WTC11 (cell line): ENCODE results near the gene CCDC9. TPM values are rescaled to one million over a fixed set of nuclear protein-coding genes. Genes with fewer than 3 reads are reported as not detected.

Source experiments
- ATAC-seq: fragments of 200-7000 bp; cut with Tn5 transposase; 2 replicates; pipeline ENCODE4 v1.10.0; 2021; ENCODE audit warnings: mild to moderate bottlenecking, moderate library complexity
- CTCF ChIA-PET: fragments of 300-600 bp; sonication (Branson Sonifier 250); formaldehyde crosslinking; loops from one replicate; lab custom pipeline; 2021; ENCODE audit warnings: antibody characterized with exemption; lab: Charles Lee
- POLR2A ChIA-PET: fragments of 350-600 bp; sonication (Branson Sonifier 250); formaldehyde crosslinking; loops from one replicate; lab custom pipeline; 2021; ENCODE audit warnings: antibody characterized with exemption; lab: Charles Lee
- DNase-seq: peaks from one replicate; pipeline ENCODE4 v3.0.0; 2021; ENCODE audit warnings: low spot score
- H3K27ac Mint-ChIP-seq: 2 replicates; pipeline ENCODE4 v1.8.0; 2021; ENCODE audit warnings: mixed read lengths
- H3K27me3 Mint-ChIP-seq: 2 replicates; pipeline ENCODE4 v1.8.0; 2021; ENCODE audit warnings: low read depth, mild to moderate bottlenecking, moderate library complexity, mixed read lengths
- H3K36me3 Mint-ChIP-seq: 2 replicates; pipeline ENCODE4 v1.8.0; 2021; ENCODE audit warnings: mixed read lengths
- H3K4me1 Mint-ChIP-seq: 2 replicates; pipeline ENCODE4 v1.8.0; 2022; ENCODE audit warnings: mixed read lengths
- H3K4me3 Mint-ChIP-seq: 2 replicates; pipeline ENCODE4 v1.8.0; 2021; ENCODE audit warnings: mild to moderate bottlenecking, moderate library complexity, mixed read lengths
- H3K9me3 Mint-ChIP-seq: 2 replicates; pipeline ENCODE4 v1.8.0; 2021; ENCODE audit warnings: mixed read lengths
- ATF3 ChIP-seq: sonication (generic); formaldehyde crosslinking; conservative IDR thresholded peaks from 2 replicates; pipeline ENCODE4 v1.8.1; 2022; ENCODE audit warnings: mild to moderate bottlenecking, missing genetic modification reagents
- CDX4 ChIP-seq: fragments of 250-450 bp; sonication (Bioruptor Pico); IDR thresholded peaks from 2 replicates; pipeline ENCODE4 v1.9.0; 2021; ENCODE audit warnings: moderate library complexity, mild to moderate bottlenecking, inconsistent platforms, borderline replicate concordance
- FOXP4 ChIP-seq: sonication (generic); formaldehyde crosslinking; IDR thresholded peaks from 2 replicates; pipeline ENCODE4 v1.8.0; 2022; ENCODE audit warnings: mild to moderate bottlenecking, missing genetic modification reagents
- GABPB1 ChIP-seq: sonication (generic); formaldehyde crosslinking; IDR thresholded peaks from 2 replicates; pipeline ENCODE4 v1.8.1; 2023; ENCODE audit warnings: mild to moderate bottlenecking, missing genetic modification reagents
- IRF1 ChIP-seq: sonication (generic); formaldehyde crosslinking; IDR thresholded peaks from 2 replicates; pipeline ENCODE4 v1.8.0; 2023; ENCODE audit warnings: missing genetic modification reagents
- MYBL2 ChIP-seq: sonication (generic); formaldehyde crosslinking; IDR thresholded peaks from 2 replicates; pipeline ENCODE4 v1.8.1; 2023; ENCODE audit warnings: mild to moderate bottlenecking, moderate library complexity, missing genetic modification reagents
- NFE2L1 ChIP-seq: sonication (generic); formaldehyde crosslinking; IDR thresholded peaks from 2 replicates; pipeline ENCODE4 v1.8.1; 2023; ENCODE audit warnings: missing genetic modification reagents
- PRDM15 ChIP-seq: sonication (generic); formaldehyde crosslinking; IDR thresholded peaks from 2 replicates; pipeline ENCODE4 v1.8.0; 2022; ENCODE audit warnings: missing genetic modification reagents
- PREB ChIP-seq: sonication (generic); formaldehyde crosslinking; IDR thresholded peaks from 2 replicates; pipeline ENCODE4 v1.8.1; 2022; ENCODE audit warnings: mild to moderate bottlenecking, missing genetic modification reagents, moderate library complexity, borderline replicate concordance
- RORB ChIP-seq: fragments of 250-450 bp; sonication (Bioruptor Pico); IDR thresholded peaks from 2 replicates; pipeline ENCODE4 v1.9.0; 2021; ENCODE audit warnings: mild to moderate bottlenecking
- SOX15 ChIP-seq: fragments of 250-450 bp; sonication (Bioruptor Pico); IDR thresholded peaks from 2 replicates; pipeline ENCODE4 v1.9.0; 2021; ENCODE audit warnings: mild to moderate bottlenecking
- SP1 ChIP-seq: sonication (generic); formaldehyde crosslinking; conservative IDR thresholded peaks from 2 replicates; pipeline ENCODE4 v1.8.1; 2022; ENCODE audit warnings: missing genetic modification reagents
- USF1 ChIP-seq: sonication (generic); formaldehyde crosslinking; IDR thresholded peaks from 2 replicates; pipeline ENCODE4 v1.8.0; 2022; ENCODE audit warnings: mild to moderate bottlenecking, missing genetic modification reagents
- ZNF121 ChIP-seq: sonication (generic); formaldehyde crosslinking; IDR thresholded peaks from 2 replicates; pipeline ENCODE4 v1.8.0; 2023; ENCODE audit warnings: missing genetic modification reagents
- ZNF138 ChIP-seq: sonication (generic); formaldehyde crosslinking; conservative IDR thresholded peaks from 2 replicates; pipeline ENCODE4 v1.8.1; 2022; ENCODE audit warnings: mild to moderate bottlenecking, moderate library complexity, missing genetic modification reagents
- ZNF317 ChIP-seq: sonication (generic); formaldehyde crosslinking; IDR thresholded peaks from 2 replicates; pipeline ENCODE4 v1.8.1; 2023; ENCODE audit warnings: low read depth, mild to moderate bottlenecking, moderate library complexity, missing genetic modification reagents, borderline replicate concordance
- ZNF416 ChIP-seq: fragments of 250-450 bp; sonication (Bioruptor Pico); IDR thresholded peaks from 2 replicates; pipeline ENCODE4 v1.9.0; 2021; ENCODE audit warnings: mild to moderate bottlenecking, inconsistent platforms
- ZNF423 ChIP-seq: fragments of 250-450 bp; sonication (Bioruptor Pico); IDR thresholded peaks from 2 replicates; pipeline ENCODE4 v2.1.2; 2022; ENCODE audit warnings: mild to moderate bottlenecking, moderate library complexity
- ZSCAN18 ChIP-seq: fragments of 250-450 bp; sonication (Bioruptor Pico); IDR thresholded peaks from 2 replicates; pipeline ENCODE4 v2.1.2; 2022; ENCODE audit warnings: mild to moderate bottlenecking, moderate library complexity
- total RNA-seq: library from RNA; stranded (reverse); gene quantifications from 3 replicates; pipeline ENCODE4 v1.2.3, GENCODE V29; 2021

Gene CCDC9
- total RNA-seq, 1 experiment from 2014 or later, result 37.7 TPM

GRCh38 chr19:47253467-47253881 is 2.9 kb upstream of the CCDC9 start:
- H3K27ac Mint-ChIP-seq, result no peak overlapping the region
- peaks cover 45% of the 10 kb centered on the region for H3K27me3 Mint-ChIP-seq
- TF ChIP-seq IRF1 (CRISPR knock-in tag) (no peak), RORB (CRISPR knock-in tag) (no peak), ATF3 (CRISPR knock-in tag) (no peak), ZSCAN18 (CRISPR knock-in tag) (no peak), ZNF423 (CRISPR knock-in tag) (no peak)
- POLR2A ChIA-PET, result no interaction called here
- H3K4me3 Mint-ChIP-seq, result no peak overlapping the region
- no peaks in the 10 kb centered on the region for H3K9me3 Mint-ChIP-seq
- H3K36me3 Mint-ChIP-seq, result peaks cover 6% of the 10 kb centered on the region
- DNase-seq (no peak), ATAC-seq (no peak)
- H3K4me1 Mint-ChIP-seq, result peaks cover 15% of the 10 kb centered on the region
- CTCF ChIA-PET, result interaction anchor here (0.6 to 2.2 kb wide), 3 partner anchors 9 to 1787 kb away, joined by 3 to 17 read pairs (median 5); no protein-coding TSS in a partner anchor

- Mint-ChIP-seq H3K4me1 (peaks cover 17% of the 10 kb centered on the region), H3K27ac (no peak overlapping the region), H3K27me3 (peaks cover 40% of the 10 kb centered on the region), H3K36me3 (peaks cover 9% of the 10 kb centered on the region), H3K9me3 (no peaks in the 10 kb centered on the region), H3K4me3 (no peak overlapping the region)
- no peak for TF ChIP-seq ZNF416 (CRISPR knock-in tag)
- no peak for TF ChIP-seq NFE2L1 (CRISPR knock-in tag)
- TF ChIP-seq CDX4 (CRISPR knock-in tag), result no peak
- TF ChIP-seq SOX15 (CRISPR knock-in tag), result no peak
- TF ChIP-seq USF1, result no peak
- TF ChIP-seq MYBL2 (CRISPR knock-in tag), result no peak
- DNase-seq, result no peak
- ChIA-PET POLR2A (no interaction called here), CTCF (interaction anchor here (2.2 kb wide), 1 partner anchor 10 kb away, joined by 17 read pairs; no protein-coding TSS in a partner anchor)
- no peak for ATAC-seq
Observed at GRCh38 chr19:47253970-47254369, 2.4 kb upstream of the CCDC9 start.

GRCh38 chr19:47256693-47257410 is 527 bp downstream of the CCDC9 start:
- CTCF ChIA-PET, result interaction anchor here (0.7 to 2.8 kb wide), 22 partner anchors 9 to 656 kb away, joined by 3 to 69 read pairs (median 5); partner anchors contain the start of genes DHX34, INAFM1, SAE1 and ZC3H4
- Mint-ChIP-seq H3K27me3 (peaks cover 19% of the 10 kb centered on the region), H3K4me1 (peaks cover 12% of the 10 kb centered on the region), H3K27ac (peak overlapping the region; percentile 97), H3K9me3 (no peaks in the 10 kb centered on the region), H3K4me3 (peak overlapping the region; percentile 87), H3K36me3 (peaks cover 31% of the 10 kb centered on the region)
- DNase-seq (peak; percentile 100), ATAC-seq (peak; percentile 86)
- POLR2A ChIA-PET, result interaction anchor here (0.7 to 3.1 kb wide), 15 partner anchors 9 to 165 kb away, joined by 3 to 46 read pairs (median 8); partner anchors contain the start of genes DHX34, INAFM1 and ZC3H4
- TF ChIP-seq RORB (CRISPR knock-in tag), result no peak
- TF ChIP-seq FOXP4, result no peak
- no peak for TF ChIP-seq ZNF138 (CRISPR knock-in tag)
- TF ChIP-seq SP1 (CRISPR knock-in tag), result peak; percentile 91
- TF ChIP-seq PREB, result no peak
- no peak for TF ChIP-seq MYBL2 (CRISPR knock-in tag)
- TF ChIP-seq ZNF317 (CRISPR knock-in tag), result no peak
- TF ChIP-seq ZNF121 (CRISPR knock-in tag), result 0 out of 2 replicates have a peak, but pooled peaks have one; percentile 24
- TF ChIP-seq GABPB1, result peak; percentile 86
- no peak for TF ChIP-seq PRDM15 (CRISPR knock-in tag)
